H1 (cell line): ENCODE measurements around the gene CROCC2. TPM values are rescaled to one million over a fixed set of nuclear protein-coding genes. Genes with fewer than 3 reads are reported as not detected.

ENCODE experiments used
- CTCF ChIA-PET: fragments of 300-600 bp; sonication (Branson Sonifier 250); formaldehyde crosslinking; loops from one replicate; lab custom pipeline; 2021; ENCODE audit not compliant: partially characterized antibody; lab: Charles Lee
- POLR2A ChIA-PET: fragments of 300-600 bp; sonication (Branson Sonifier 250); formaldehyde crosslinking; loops from one replicate; lab custom pipeline; 2021; ENCODE audit warnings: inconsistent platforms; ENCODE audit not compliant: partially characterized antibody; lab: Charles Lee
- DNase-seq, 2 experiments: peaks; one replicate each; pipeline versions ENCODE4 v3.0.0 to v3.0.0-alpha.2; 2010 to 2022; ENCODE audit warnings: low spot score in 2 of 2, low read depth in 1 of 2, mixed read lengths in 1 of 2
- FAIRE-seq: peaks from 2 replicates; lab custom pipeline; 2011; peaks lifted over from hg19 to GRCh38; lab: Jason Lieb, UNC
- H2AFZ ChIP-seq: 2 replicates; pipeline ENCODE4 v1.8.1; 2012; ENCODE audit warnings: low read length, inconsistent platforms
- H2AK5ac ChIP-seq: 2 replicates; pipeline ENCODE4 v1.6.1; 2013; ENCODE audit warnings: low read depth, low read length
- H2BK120ac ChIP-seq: replicated peaks from 2 replicates; pipeline ENCODE3; 2013; ENCODE audit warnings: low read depth, low read length, inconsistent platforms
- H2BK12ac ChIP-seq: 2 replicates; pipeline ENCODE4 v1.6.1; 2013; ENCODE audit warnings: low read depth, low read length
- H2BK15ac ChIP-seq: 2 replicates; pipeline ENCODE4 v1.6.1; 2013; ENCODE audit warnings: low read length
- H2BK20ac ChIP-seq: 2 replicates; pipeline ENCODE4 v1.6.1; 2013; ENCODE audit warnings: low read length
- H2BK5ac ChIP-seq: 2 replicates; pipeline ENCODE4 v1.6.1; 2013; ENCODE audit warnings: low read depth, low read length
- H3K14ac ChIP-seq: 2 replicates; pipeline ENCODE4 v1.6.1; 2013; ENCODE audit warnings: inconsistent platforms; ENCODE audit not compliant: insufficient read length
- H3K18ac ChIP-seq: 2 replicates; pipeline ENCODE4 v1.6.1; 2013; ENCODE audit warnings: low read length; ENCODE audit errors: extremely low read depth
- H3K23ac ChIP-seq: 2 replicates; pipeline ENCODE4 v1.6.1; 2013; ENCODE audit warnings: inconsistent platforms; ENCODE audit not compliant: insufficient read length
- H3K23me2 ChIP-seq: 2 replicates; pipeline ENCODE4 v1.6.1; 2013; ENCODE audit warnings: low read depth, low read length
- H3K27ac ChIP-seq: 2 replicates; pipeline ENCODE4 v1.6.1; 2011; ENCODE audit warnings: low read depth, low read length, inconsistent platforms
- H3K27me3 ChIP-seq, 4 experiments: replicated peaks in 1 of 4; 1 replicate in 1 of 4; 2 replicates in 3 of 4; pipeline versions ENCODE4 v1.6.1 to v1.8.1; 2011 to 2013; ENCODE audit warnings: low read length in 3 of 4, mild to moderate bottlenecking in 3 of 4, inconsistent platforms in 2 of 4, mixed read lengths in 2 of 4, moderate library complexity in 1 of 4; ENCODE audit not compliant: control insufficient read depth in 3 of 4, insufficient read depth in 3 of 4; ENCODE audit errors: extremely low read depth in 1 of 4
- H3K36me3 ChIP-seq, 4 experiments: 2 replicates each; pipeline versions ENCODE4 v1.6.1 to v1.8.1; 2011 to 2013; ENCODE audit warnings: mild to moderate bottlenecking in 4 of 4, low read length in 3 of 4, moderate library complexity in 2 of 4, control low read depth in 1 of 4, inconsistent platforms in 1 of 4; ENCODE audit not compliant: insufficient read depth in 4 of 4, control insufficient read depth in 2 of 4
- H3K4ac ChIP-seq: replicated peaks from 2 replicates; pipeline ENCODE3; 2013; ENCODE audit warnings: low read length, low read depth, mixed read lengths, inconsistent platforms; ENCODE audit not compliant: insufficient read length
- H3K4me1 ChIP-seq, 4 experiments: replicated peaks in 1 of 4; 1 replicate in 1 of 4; 2 replicates in 3 of 4; pipeline versions ENCODE4 v1.6.1 to v1.8.1; 2011 to 2013; ENCODE audit warnings: low read length in 3 of 4, inconsistent platforms in 2 of 4, mixed read lengths in 1 of 4; ENCODE audit not compliant: insufficient read depth in 4 of 4, control insufficient read depth in 3 of 4
- H3K4me2 ChIP-seq, 2 experiments: 2 replicates each; pipeline versions ENCODE4 v1.6.1 to v1.8.1; 2011 to 2013; ENCODE audit warnings: low read depth in 2 of 2, low read length in 2 of 2, control low read depth in 1 of 2, inconsistent platforms in 1 of 2, mild to moderate bottlenecking in 1 of 2; ENCODE audit not compliant: insufficient read depth in 1 of 2
- H3K4me3 ChIP-seq, 4 experiments: fragments of 200-600, 300-600 bp in 1 of 4; sonication (generic), shearing (Covaris generic), sonication (Bioruptor Twin) in 1 of 4; 2 replicates each; pipeline versions ENCODE4 v1.5.1 to v1.8.1; 2011 to 2016; ENCODE audit warnings: low read length in 4 of 4, low read depth in 3 of 4, control low read depth in 2 of 4, inconsistent platforms in 2 of 4, mild to moderate bottlenecking in 2 of 4, mixed read lengths in 1 of 4, moderate library complexity in 1 of 4; ENCODE audit not compliant: insufficient read depth in 2 of 4; ENCODE audit errors: extremely low read depth in 1 of 4
- H3K56ac ChIP-seq: replicated peaks from 2 replicates; pipeline ENCODE3; 2013; ENCODE audit warnings: low read depth, mild to moderate bottlenecking, mixed read lengths, low read length, inconsistent platforms; ENCODE audit not compliant: insufficient read length
- H3K79me1 ChIP-seq: 2 replicates; pipeline ENCODE4 v1.6.1; 2013; ENCODE audit warnings: low read depth, low read length, control low read depth
- H3K79me2 ChIP-seq, 2 experiments: 2 replicates each; pipeline versions ENCODE4 v1.6.1 to v1.8.1; 2012 to 2013; ENCODE audit warnings: low read length in 2 of 2, mild to moderate bottlenecking in 2 of 2, inconsistent platforms in 1 of 2; ENCODE audit not compliant: insufficient read depth in 2 of 2, control insufficient read depth in 1 of 2
- H3K9ac ChIP-seq, 4 experiments: replicated peaks in 1 of 4; 1 replicate in 1 of 4; 2 replicates in 3 of 4; pipeline versions ENCODE4 v1.6.1 to v1.8.1; 2011 to 2013; ENCODE audit warnings: low read depth in 3 of 4, low read length in 3 of 4, control low read depth in 2 of 4, mild to moderate bottlenecking in 2 of 4, moderate library complexity in 2 of 4, inconsistent platforms in 1 of 4; ENCODE audit errors: extremely low read depth in 1 of 4
- H3K9me3 ChIP-seq, 2 experiments: 2 replicates each; pipeline versions ENCODE4 v1.6.1 to v1.8.1; 2012 to 2013; ENCODE audit warnings: mild to moderate bottlenecking in 2 of 2, moderate library complexity in 2 of 2, control low read depth in 1 of 2, inconsistent platforms in 1 of 2, low read depth in 1 of 2, low read length in 1 of 2, mixed read lengths in 1 of 2; ENCODE audit not compliant: insufficient read depth in 2 of 2
- H4K20me1 ChIP-seq, 2 experiments: replicated peaks in 1 of 2; 2 replicates each; pipeline versions ENCODE3 to v1.8.1; 2011 to 2013; ENCODE audit warnings: inconsistent platforms in 2 of 2, low read length in 2 of 2, mild to moderate bottlenecking in 1 of 2; ENCODE audit not compliant: insufficient read depth in 2 of 2, control insufficient read depth in 1 of 2
- H4K5ac ChIP-seq: 2 replicates; pipeline ENCODE4 v1.6.1; 2013; ENCODE audit warnings: low read length, low read depth, mixed read lengths, inconsistent platforms; ENCODE audit not compliant: insufficient read length
- H4K8ac ChIP-seq: 2 replicates; pipeline ENCODE4 v1.8.0; 2013; ENCODE audit warnings: mild to moderate bottlenecking, moderate library complexity, low read length, inconsistent platforms; ENCODE audit not compliant: insufficient read depth; ENCODE audit errors: extremely low read depth
- H4K91ac ChIP-seq: replicated peaks from 2 replicates; pipeline ENCODE3; 2013; ENCODE audit warnings: low read length, mixed read lengths, inconsistent platforms; ENCODE audit not compliant: insufficient read length
- E2F6 ChIP-seq: IDR thresholded peaks from 2 replicates; pipeline ENCODE4 v1.6.1; 2012; ENCODE audit warnings: inconsistent platforms
- FOSL1 ChIP-seq: IDR thresholded peaks from 2 replicates; pipeline ENCODE4 v1.6.1; 2011; ENCODE audit warnings: mild to moderate bottlenecking, low read depth, low read length, moderate library complexity; ENCODE audit not compliant: insufficient read depth
- PHF8 ChIP-seq: fragments of 200-600 bp; sonication (generic); conservative IDR thresholded peaks from 2 replicates; pipeline ENCODE4 v1.7.1; 2012; ENCODE audit warnings: low read depth, mild to moderate bottlenecking, inconsistent platforms, low read length, moderate library complexity
- POU5F1 ChIP-seq: IDR thresholded peaks from 2 replicates; pipeline ENCODE4 v1.6.1; 2011; ENCODE audit warnings: low read depth, mild to moderate bottlenecking, low read length, moderate library complexity
- RAD21 ChIP-seq, 2 experiments: IDR thresholded peaks in 1 of 2; conservative IDR thresholded peaks in 1 of 2; 2 replicates each; pipeline ENCODE4 v1.6.1; 2011; ENCODE audit warnings: low read depth in 2 of 2, low read length in 2 of 2, improper control_type of control experiment in 1 of 2, inconsistent platforms in 1 of 2, mild to moderate bottlenecking in 1 of 2, moderate library complexity in 1 of 2
- WGBS, 2 experiments: shearing (Covaris generic) in 1 of 2; methylation state at CpG; one replicate each; pipeline versions ENCODE4 v1.1.6 to v1.1.7; 2013 to 2015; ENCODE audit warnings: low lambda C conversion rate in 2 of 2, mixed read lengths in 2 of 2, inconsistent platforms in 1 of 2, low coverage in 1 of 2, missing lambda C conversion rate in 1 of 2; ENCODE audit not compliant: insufficient replicate concordance in 2 of 2, insufficient coverage in 1 of 2, insufficient read length in 1 of 2; ENCODE audit errors: extremely low coverage in 1 of 2, missing lambda C conversion rate in 1 of 2; 5-methylcytosine and 5-hydroxymethylcytosine counted together
- polyA plus RNA-seq, 7 experiments: library from polyadenylated mRNA; depleted of rRNA in 3 of 7; stranded (reverse) in 5 of 7; unstranded in 2 of 7; fragments of >200 nt in 5 of 7; fragments of 200-250 nt in 2 of 7; gene quantifications; 1 replicate in 5 of 7; 2 replicates in 1 of 7; 4 replicates in 1 of 7; pipeline versions ENCODE4 v1.2.1 to v1.2.3, GENCODE V29; 2011 to 2013; ENCODE audit warnings: missing spikeins in 2 of 7, mixed read lengths in 2 of 7
- total RNA-seq: library from RNA; stranded (reverse); fragmentation: NEBNext Ultra II Directional; extraction: Animal tissue kit (Norgen Biotek cat#: 25700); gene quantifications from 2 replicates; pipeline ENCODE4 v1.2.1, GENCODE V29; 2021

Gene CROCC2
- total and polyA plus RNA-seq, 2 of the 8 experiments (the other 6 are each of a cell fraction or from before 2014, with no cell fraction given): not detected

DNA sequence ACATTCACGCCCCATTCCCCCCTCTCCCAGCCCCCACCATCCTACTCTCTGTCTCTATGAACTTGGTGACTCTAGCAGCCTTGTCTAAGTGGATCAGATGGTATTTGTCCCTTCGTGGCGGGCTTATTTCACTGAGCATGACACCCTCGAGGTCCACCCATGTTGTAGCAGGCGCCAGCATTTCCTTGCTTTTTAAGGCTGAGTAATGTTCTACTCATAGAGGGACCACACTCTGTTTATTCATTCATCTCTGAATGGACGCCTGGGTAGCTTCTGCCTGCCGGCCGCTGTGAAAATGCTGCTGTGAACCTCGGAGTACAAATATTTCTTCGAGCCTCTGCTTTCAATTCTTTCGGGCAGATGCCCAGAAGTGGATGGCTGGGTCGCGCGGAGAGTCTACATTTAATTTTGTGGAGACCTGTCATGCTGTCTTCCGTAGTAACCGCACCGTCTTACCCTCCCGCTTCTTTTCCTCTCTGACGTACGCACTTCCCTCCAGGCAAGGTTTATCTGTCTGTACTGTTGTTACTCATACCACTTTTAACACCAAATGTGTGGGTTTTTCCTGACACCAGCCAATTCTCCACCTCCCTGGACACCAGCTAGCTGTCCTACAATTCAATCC is 5.6 kb downstream of the CROCC2 start:
- Histone ChIP-seq H2BK15ac (no peak overlapping the region), H2BK5ac (no peak overlapping the region), H3K4ac (no peak overlapping the region), H3K18ac (no peak overlapping the region), H4K91ac (no peak overlapping the region), H3K14ac (no peak overlapping the region), H3K4me3 (no peak overlapping the region), H2BK20ac (no peak overlapping the region), H2BK12ac (no peak overlapping the region), H3K27ac (no peak overlapping the region), H2AK5ac (no peak overlapping the region), H4K8ac (no peak overlapping the region), H3K23me2 (peaks cover 4% of the 10 kb centered on the region; the same call in 1 of the 2 replicates), H2AFZ (no peak overlapping the region), H3K9ac (no peak overlapping the region), H3K9me3 (no peaks in the 10 kb centered on the region), H3K4me1 (peaks cover 0 to 5% (median 3%) of the 10 kb centered on the region in 4 experiments; a peak in 3 of 7 replicates), H3K36me3 (no peaks in the 10 kb centered on the region), H3K79me1 (no peaks in the 10 kb centered on the region), H4K5ac (no peak overlapping the region), H3K4me2 (no peak overlapping the region), H3K23ac (no peak overlapping the region), H3K56ac (no peak overlapping the region), H4K20me1 (peaks cover 2 to 4% of the 10 kb centered on the region in 2 experiments), H3K27me3 (peaks cover 1 to 9% (median 9%) of the 10 kb centered on the region in 4 experiments; a peak in 6 of 7 replicates), H3K79me2 (no peaks in the 10 kb centered on the region), H2BK120ac (no peak overlapping the region)
- 86% methylated on average over 19 of the region's 20 CpGs; no CpG with 5 or more reads in 1 of the 2 experiments for WGBS, 2 experiments
- no peak for DNase-seq
- CTCF ChIA-PET: interaction anchor here (0.5 to 4.4 kb wide), 7 partner anchors 13 to 646 kb away, joined by 3 to 26 read pairs (median 3); no protein-coding TSS in a partner anchor
- POLR2A ChIA-PET: no interaction called here
- no peak for FAIRE-seq
- TF ChIP-seq FOSL1 (no peak), E2F6 (no peak), RAD21 (IDR thresholded peaks at IDR 0.05 in 1 of 2, conservative IDR thresholded peaks at IDR 0.05 in 1 of 2; ENCODE audit: low read depth in 2 of 2, low read length in 2 of 2) (no peak), POU5F1 (no peak), PHF8 (no peak)
